Suppressor macrophage treated with lipopolysaccharide for 1 hour (primary cell): ENCODE data around the gene DDRGK1.
A peak's percentile ranks its signal among the peaks of the same experiment; 100 is the strongest.

ENCODE experiments used
- DNase-seq, 3 donors: peaks; one replicate each; pipeline ENCODE4 v3.0.0-alpha.2; 2020 to 2022

Gene DDRGK1

DNA sequence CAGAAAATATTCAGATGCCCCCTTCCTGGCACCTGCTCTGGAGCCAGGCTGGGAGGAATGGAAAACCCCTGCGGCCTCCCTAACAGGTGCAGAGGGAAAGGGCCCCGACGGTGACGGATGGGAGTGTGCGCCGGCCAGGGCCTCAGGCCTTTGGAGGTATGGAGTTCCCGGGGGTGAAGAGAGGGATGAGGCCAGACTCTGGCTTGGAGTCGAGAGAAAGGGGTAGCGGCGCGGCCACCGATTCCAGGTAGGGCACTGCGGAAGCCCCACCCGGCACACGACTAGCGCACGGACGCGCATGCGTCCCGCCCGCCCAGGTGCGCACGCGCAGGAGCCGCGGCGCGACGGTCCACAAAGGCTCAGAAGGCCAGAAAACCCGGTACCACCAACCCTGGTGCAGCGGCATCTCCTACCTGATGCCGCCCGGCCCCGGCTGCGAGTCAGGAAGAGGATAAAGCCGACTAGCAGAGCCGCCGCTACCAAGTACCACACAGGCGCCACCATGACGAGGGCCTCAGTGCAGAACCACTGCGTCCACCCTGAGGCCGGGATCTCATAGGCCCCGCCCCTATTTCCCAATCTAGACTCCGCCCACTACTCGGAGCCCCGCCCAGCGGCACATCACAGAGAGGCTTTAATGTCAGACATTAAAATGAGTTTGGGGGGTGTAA lies at the start of gene DDRGK1:
TSS of gene DDRGK1 (minus strand) at position 559 of the 671 bp plus-strand sequence. CDS start at position 504, 55 bp downstream.
- DNase-seq, result peak; percentile 91 to 94 (median 93)

DNA sequence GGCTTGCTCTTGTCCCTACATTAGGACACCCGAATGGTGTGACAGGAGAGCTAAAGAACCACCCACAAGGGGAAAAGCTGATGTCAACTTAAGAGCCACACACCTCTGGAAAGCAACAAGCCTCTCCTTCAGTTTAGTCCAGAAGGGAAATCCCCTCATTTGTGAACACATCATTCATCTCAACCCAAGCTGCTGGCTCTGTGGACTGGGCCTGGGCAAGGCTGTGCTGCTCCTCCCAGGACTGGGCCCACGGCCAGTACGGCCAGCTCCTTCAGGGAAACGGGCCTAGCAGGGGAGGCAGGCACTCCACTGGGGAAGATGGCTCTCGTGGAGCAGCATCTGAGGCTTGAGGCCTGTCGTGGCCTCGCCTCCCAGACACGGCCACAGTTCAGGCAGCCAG lies 47.3 kb upstream of the DDRGK1 start:
- no peak for DNase-seq

DNA sequence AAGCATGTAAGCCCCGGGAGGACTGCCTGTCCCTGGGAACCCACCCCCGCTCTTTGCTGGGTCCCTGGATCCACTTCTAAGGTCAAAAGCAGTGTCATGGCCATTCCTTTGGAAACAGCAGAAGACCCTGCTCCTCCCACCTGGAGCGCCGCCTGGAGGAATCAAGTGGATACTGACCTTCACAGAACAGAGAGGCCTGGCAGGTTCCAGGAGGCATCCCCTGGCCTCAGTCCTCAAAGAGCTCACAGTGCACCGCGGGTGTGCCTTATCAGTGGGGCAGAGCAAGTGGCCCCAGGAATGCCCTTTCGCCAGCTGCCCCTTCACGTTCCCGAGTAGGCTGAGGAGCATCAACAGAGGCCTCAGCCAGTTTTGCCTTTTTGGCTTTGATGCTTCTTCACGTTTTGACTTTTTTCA lies 45.6 kb upstream of the DDRGK1 start:
- no peak for DNase-seq

DNA sequence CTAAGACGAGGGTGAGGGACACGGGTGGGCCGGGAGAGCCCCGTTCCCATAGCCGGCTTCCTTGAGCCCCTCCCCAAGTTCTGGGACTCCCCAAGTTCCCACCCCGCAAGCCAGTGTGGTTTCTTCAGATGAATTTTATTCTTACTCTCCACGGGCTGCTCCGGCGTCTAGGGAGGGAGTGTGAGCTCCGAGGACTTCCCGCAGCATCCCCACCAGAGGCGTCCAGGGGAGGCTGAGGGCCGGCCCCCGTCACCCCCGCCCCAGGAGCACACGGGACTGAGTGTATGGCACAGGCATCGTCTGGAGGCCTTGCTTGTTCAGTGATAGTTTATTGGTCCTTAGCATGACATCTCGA lies 44.5 kb upstream of the DDRGK1 start:
- no peak for DNase-seq

DNA sequence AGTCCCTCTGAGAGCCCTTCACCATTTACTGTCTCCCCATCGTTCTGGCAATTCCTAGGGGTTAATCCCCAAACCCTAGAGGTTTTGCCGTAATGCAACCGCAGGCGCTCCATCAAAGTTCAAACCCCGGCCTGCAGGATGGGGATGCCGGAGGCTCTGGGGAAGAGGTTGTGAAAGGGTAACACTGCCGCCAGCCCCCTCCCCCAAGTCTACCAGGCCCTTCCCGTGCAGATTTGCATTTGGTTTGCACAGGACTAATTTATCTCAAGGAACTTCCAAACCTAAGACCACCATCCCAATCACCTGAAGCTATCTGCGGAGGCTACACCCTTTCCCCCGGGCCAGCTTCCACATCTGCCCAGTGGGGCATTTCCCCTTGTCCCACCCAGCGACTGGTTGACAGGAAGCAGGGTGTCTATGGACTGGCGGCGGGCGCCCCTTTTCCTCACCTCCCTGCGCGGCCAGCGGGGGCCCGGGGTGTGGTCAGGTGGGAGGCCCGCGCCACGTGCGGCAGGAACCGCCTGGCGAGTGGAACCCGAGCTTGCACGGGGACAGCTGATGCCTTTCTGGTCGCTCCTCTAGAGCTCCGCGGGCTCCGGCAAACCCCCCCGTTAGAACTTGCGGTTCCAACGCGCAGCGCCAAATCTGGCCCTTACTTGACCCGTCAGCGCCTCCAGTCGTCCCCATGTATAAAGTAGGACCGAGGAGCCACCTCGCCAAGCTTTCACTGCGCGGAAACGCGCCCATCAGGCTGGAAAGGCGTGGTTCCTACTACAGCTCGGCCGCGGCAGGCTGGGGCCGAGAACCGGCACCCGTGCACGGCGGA lies 43.9 kb upstream of the DDRGK1 start:
- DNase-seq, result peak; percentile 30 to 51 (median 41)

DNA sequence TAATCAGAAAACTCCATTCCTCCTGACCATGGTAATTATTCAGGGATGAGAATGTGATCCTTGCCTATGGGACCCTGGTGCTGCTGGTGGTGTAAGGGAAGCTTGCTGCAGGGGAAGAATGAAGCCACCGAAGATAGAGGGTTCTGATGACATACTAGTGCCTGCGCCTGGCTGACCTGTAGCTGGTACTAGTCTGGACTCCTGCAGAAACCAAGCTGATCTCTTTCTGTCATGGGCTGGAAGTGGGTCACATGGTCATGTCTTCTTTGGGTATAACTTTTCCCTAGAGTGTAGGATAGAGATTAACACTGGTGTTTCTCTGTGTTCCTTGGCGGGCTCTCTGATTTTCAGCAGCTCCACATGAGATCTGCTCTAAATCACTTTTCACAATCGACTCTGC lies 43.2 kb upstream of the DDRGK1 start:
- no peak for DNase-seq

DNA sequence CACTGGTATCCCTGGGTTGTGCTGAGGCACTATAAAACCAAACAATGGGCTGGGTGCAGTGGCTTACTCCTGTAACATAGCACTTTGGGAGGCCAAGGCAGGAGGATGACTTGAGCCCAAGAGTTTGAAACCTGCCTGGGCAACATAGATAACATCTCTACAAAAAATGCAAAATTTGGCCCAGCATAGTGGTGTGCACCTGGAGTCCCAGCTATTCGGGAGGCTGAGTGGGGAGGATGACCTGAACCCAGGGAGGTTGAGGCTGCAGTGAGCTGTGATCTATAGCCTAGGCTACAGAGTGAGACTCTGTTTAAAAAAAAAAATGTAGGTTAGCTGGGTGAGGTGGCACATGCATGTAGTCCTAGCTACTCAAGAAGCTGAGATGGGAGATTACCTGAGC lies 42.2 kb upstream of the DDRGK1 start:
- DNase-seq, result no peak

DNA sequence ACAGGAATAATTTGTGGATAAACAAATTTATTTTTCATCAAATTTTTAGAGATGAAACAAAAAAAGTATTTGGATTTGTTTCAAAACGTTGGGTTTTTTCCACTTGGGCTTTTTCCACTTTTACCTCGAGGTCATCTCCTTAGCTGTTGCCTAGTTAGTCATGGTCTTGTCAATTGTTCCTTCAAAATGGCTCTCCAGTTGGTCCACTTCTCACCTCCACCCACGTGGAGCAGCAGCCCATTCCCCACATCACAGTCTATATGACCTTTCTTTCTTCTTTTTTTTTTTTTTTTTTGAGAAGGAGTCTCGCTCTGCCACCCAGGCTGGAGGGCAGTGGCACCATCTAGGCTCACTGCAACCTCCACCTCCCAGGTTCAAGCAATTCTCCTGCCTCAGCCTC lies 41.2 kb upstream of the DDRGK1 start:
- DNase-seq, result peak; percentile 21 to 38 (median 25)

DNA sequence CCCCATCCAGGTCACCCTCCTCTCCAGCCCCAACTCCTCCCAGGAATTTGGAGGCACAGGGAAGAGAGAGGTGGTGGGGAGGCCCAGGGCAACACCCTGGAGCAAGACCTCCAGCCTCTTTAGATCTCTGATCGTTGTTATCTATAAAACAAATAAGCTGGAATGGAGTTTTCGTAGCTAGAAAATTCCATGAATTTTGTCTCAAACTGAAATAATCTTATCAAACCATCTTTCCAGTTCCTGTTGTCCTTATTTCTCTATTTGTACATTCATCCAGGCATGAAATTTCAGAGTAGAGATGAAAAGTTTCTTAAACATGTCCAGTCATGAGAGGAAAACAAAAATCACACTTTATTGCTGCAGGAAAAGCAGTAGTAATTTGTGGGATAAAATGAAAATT lies 40.7 kb upstream of the DDRGK1 start:
- no peak for DNase-seq

DNA sequence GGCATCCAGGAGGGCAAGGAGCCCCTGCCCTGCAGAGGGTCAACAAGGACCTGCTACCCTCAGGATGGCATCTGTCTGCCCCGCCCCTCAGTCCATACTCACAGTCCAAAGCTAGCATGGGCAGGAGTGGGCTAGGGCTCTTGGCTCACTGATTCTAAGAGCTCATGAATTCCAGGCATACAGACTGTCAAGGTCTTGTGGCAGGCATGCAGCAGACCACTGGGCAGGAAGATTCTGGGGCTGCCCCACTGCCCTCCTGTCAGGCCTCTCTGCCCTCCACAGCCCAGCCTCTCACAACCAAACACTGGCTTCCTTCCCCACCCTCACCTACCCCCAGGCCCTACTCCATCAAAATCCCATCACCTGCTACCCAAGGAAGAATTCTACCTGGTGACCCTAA lies 40.1 kb upstream of the DDRGK1 start:
- DNase-seq, result no peak

DNA sequence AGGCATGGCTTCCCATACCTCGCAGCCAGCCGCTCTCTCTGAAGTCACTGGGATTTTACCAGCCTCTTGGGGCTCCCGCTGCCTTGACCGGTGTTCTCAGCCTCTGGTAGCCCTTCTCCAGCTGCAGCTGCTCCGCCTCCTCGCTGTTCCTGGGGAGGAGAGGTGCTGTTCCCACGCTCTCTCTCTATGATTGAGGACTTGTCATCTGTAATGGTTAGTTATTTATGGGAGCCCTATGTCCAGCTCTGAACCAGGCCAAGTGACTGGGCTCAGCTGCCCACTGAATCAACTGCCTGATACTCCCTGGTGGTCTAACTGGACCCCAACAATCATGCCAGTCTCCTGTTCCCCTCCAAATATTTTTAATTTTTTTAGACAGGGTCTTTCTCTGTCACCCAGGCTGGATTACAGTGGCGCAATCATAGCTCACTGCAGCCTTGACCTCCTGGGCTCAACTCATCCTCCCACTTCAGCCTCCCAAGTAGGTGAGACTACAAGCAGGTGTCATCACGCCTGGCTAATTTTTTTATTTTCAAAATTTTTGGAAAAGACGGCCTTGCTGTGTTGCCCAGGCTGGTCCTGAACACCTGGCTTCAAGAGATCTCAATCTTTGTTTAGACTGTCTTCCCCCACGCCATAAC lies 39.4 kb upstream of the DDRGK1 start:
- no peak for DNase-seq

DNA sequence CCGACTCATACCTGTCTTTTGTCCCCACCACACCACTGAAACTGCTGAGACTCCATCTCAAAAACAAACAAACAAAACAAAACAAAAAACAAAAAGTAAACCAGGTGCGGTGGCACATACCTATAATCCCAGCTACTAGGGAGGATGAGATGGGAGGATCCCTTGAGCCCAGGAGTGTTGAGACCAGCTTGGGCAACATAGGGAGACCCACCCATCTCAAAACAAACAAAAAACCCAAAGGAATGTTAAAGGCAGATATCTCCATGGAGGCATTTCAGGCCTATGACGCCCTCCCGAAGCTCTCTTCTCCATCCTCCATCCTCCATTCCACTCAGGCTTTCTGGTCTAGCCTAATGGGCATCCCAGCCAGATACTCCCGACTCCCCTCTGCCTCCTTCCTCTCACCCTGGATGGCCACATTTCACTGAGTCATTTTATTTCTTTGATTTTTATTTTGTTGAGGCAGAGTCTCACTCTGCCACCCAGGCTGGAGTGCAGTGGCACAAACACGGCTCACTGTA lies 37.8 kb upstream of the DDRGK1 start:
- DNase-seq, result no peak

DNA sequence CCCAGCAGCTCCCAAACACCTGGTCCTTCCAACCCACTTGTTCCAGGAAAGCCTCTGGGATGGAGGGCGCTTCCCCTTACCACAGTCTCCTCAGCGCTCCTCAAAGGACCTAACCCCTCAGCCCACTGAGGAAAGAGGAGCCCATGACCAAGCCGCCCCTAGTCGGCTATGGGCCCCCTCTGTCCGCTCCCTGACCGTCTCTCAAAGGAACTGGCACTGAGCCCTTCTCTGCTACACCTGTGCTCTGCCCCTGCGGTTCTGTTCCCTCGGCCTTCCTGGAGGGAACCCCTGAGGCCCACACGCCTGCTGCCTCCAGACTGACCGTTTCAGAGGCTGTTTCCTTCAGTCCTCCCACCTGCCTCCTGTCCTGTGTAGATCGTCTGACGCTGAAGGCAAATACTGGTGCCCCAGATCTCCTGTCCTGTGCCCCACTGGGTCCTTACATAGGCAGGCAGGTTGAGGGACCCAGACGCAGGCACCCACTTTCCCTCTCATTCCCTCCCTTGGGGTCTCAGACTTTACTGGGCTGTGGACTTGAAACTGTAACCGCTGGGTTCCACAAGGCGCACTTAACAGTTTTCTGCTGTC lies 36.4 kb upstream of the DDRGK1 start:
- DNase-seq, result no peak

DNA sequence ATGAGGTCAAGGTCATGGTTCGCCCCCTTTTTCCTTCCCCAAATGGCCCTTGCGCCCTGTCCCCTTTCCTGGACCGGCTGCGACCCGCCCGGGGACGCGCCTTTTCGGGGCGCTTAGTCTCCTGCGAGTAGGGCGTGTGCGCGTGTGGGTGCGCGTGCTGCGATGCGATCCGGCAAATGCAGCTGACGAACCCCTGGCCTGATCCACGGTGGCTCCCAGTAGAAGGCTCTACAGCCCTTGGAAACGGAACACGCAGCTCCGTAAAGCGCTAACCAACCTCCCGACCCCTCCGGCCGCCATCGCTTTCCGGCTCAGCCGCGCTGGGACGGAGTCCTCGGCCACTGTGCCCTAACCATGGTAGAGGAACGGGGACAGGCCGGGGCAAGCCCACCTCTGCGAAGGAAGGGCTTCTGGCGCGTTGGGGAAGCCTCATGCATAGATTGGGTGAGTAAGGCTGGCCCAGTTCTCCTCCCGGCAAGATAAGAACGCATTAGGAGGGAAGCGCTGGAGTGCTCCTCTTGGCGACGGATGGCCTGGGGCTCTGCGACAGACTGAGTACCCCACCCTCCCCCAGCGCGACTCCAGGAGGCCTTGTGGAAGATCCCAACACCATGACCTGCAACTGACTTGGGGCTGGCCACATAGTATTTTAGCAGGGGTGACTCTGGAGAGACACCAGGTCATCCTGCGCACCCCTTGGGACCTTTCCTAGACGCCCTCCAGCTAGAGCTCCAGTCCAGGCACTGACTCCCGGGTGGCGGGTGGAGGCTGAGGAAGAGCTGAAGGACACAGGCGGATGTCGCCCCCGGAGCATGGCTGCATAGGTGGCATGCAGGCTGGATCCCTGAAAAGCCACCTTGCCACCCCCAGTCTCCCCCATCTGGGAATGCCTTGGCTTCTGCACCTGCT lies 35.6 kb upstream of the DDRGK1 start:
- peak; percentile 27 to 53 (median 33) for DNase-seq

DNA sequence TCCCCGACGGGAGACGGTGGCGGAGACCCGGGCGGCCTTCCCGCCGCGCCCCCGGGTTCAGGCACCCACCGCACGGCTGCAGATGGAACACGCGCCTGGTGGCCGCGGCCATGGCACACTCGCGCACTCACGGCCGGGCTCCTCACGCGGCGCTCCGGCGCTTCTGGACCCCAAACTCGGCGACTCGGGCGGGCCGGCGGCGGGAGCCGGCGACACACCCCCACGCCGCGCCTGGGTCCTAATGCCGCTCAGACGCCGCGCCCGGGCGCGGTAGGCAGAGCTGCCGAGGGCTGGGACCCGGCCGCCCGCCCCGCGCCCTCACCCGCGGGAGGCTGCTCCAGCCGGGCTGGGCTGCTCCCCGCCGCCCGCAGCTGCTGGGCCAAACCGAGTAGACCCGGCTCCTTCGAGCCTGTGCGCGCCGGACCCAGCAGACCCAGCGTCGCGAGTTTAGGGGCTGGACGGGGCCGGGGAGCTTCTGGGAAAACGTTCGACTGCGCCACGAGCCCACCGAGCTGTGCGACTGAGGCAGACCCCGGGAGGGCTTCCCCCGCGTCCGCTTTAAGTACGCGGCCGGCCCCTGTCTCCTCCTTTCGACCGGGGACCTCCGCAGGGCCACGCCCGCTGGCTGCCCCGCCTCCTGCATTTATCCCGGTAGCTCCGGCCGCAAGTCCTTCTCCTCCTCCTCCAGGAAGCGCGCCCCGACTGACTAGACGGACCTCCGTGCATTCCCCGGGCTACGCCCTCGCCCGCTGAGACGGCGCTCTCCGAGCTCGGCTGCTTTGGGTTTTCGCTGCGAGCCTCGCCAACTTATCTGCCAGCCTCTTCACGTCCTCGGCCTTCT lies 34.8 kb upstream of the DDRGK1 start, which contains the start of gene SLC4A11:
TSS of gene SLC4A11 (minus strand) at position 165 of the 841 bp plus-strand sequence. CDS start at position 112, 53 bp downstream.
- peak; percentile 84 to 92 (median 85) for DNase-seq

DNA sequence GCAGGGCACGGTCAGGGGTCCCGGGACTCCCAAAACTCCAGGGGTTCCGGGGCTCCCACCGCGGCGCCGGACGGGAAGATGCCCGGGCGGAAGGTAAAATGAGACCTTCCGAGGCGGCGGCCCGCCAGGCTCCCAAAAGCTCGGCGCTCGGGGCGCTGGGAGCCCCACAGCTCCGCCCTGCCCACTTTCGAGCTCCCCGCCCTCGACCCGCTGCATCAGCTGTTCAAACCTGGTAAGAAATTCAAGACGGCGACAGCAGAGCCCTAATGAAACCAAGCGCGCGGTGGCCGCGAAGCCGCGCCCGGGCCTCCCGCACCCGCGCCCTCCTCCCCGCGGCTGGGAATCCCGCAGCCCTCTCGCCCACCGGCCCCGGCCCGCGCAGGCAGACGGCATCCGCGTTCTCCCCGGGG lies 34.1 kb upstream of the DDRGK1 start:
- DNase-seq, result peak; percentile 33 to 60 (median 35)

DNA sequence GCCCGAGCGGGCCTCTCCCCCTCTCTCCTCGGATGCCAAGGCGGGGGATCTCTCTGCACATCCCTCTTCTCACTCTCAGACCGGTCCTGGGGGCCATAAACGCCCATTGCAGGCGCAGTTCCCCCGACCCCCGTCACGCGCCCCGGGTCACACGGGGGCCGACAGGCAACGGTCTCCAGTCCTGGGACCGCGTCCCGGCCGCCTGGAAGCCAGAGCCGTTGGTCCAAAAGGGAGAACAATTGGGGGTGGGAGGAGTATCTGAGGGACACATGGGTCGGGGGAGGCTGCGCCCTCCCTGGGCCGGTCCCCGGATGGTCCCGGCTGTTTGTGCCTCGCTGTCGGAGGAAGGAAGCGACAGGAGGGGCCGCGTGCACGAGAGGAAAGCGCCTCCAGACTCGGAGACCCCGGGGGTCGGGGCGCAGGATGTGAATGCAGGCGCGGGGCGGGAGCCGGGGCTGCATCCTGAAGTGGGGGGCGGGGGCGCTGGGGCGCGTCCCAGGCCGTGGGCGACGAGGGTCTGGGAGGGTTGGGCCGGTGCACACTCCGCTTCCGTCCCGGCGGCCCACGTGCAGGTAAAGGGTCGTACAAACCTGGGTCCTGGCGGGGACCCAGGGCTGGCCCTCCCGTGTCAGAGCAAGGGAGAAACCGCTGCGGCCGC lies 33.6 kb upstream of the DDRGK1 start:
- DNase-seq, result peak in 1 of 3 donors; percentile 16

DNA sequence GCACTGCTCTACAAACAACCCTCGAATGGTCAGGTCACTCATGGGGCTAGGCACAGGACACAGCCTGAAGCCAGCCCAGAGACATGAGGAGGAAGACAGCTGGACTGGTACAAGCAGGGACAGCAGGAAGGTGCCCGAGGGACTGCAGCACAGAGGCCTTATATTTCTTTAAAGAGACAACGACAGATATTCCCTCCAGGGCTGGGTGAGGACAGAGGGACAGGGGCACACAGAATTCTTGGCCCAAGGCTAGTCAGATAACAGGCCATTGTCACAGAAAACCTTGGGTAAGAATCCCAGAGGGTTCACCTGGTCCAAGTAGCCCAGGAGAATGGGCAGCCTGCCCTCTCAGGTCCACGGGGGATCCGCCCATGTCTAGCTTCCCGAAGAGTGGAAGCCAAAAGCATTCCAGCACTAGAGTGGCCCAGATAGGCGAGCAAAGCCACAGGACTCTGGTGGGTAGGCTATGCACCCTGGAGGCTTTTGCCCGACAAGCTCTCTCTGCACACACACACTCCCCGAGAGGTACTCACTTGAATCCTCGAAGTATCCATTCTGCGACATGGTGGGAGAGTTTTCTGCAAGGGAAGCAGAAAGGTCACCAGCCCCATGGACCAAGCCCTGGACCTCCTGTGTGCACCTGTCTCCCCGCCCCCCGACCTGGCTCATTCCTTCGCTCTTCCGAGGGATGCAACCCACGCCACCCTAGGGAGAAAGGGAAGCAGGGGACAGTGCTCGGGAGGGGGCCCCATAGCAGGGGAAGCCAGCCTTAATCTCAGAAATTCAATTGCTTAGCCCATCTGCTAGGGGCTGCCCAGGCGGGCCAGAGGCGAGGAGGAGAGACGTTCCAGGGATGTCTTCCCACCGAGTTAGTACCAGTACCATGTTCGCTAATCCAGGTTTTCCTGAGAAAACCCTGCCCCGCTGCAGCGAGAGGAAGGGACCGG lies 32.8 kb upstream of the DDRGK1 start:
- no peak for DNase-seq

DNA sequence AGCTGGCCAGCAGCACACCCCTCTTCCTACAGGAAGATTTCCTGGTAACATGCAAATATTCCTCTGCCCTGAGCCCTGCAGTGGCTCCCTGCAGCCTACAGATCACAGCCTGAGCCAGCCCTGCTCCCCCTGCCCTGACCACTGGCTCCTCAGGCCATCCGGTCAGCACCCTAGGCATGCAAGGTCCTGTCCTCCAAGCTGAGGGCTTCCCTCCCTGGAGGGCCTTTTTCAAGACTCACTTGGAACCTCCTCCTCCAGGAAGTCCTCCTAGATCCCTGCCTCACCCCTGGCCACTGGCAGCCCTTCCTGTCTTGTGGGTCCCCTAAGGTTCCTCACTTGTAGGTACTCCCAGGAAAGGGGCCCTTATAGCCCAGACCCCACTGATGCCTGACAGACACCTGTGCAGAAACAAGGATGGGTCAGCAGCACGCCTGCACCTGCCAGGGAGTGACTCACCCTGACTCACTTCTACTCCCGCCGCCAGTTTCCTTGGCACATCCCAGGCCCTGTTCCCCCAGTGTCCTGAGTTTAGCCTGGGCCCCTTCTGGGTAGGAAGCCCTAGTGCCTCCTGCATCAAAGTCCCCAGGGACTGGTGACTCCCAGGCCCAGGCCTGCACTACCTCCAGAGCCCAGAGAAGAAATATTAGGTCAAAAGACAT lies 31.3 kb upstream of the DDRGK1 start:
- DNase-seq, result no peak
